HAP-1 (cell line): ENCODE measurements around the gene ZNF653.
"Not testable (repeated sequence)": the region's sequence is repeated elsewhere in the genome, so short reads cannot be mapped to it uniquely, and the experiment has no call there.

Experiments
- DNase-seq, 2 experiments: peaks; one replicate each; pipeline ENCODE4 v3.0.0-alpha.2; 2016 to 2020; ENCODE audit warnings: low spot score in 2 of 2
- H3K27me3 ChIP-seq: fragments of 250-450 bp; sonication (Bioruptor Pico); 2 replicates; pipeline ENCODE4 v1.5.1; 2020; ENCODE audit warnings: low read depth, mild to moderate bottlenecking, moderate library complexity
- H3K36me3 ChIP-seq: fragments of 250-450 bp; sonication (Bioruptor Pico); replicated peaks from 2 replicates; pipeline ENCODE4 v1.5.1; 2020; ENCODE audit warnings: mild to moderate bottlenecking
- H3K4me1 ChIP-seq: fragments of 250-450 bp; sonication (Bioruptor Pico); 2 replicates; pipeline ENCODE4 v1.5.1; 2020; ENCODE audit warnings: mild to moderate bottlenecking
- H3K4me3 ChIP-seq: fragments of 250-450 bp; sonication (Bioruptor Pico); 2 replicates; pipeline ENCODE4 v1.5.1; 2020; ENCODE audit warnings: mild to moderate bottlenecking, moderate library complexity
- H3K9me3 ChIP-seq: fragments of 250-450 bp; sonication (Bioruptor Pico); 2 replicates; pipeline ENCODE4 v1.5.1; 2020; ENCODE audit warnings: mild to moderate bottlenecking, moderate library complexity
- in situ Hi-C: fragments of 300-500 bp; cut with MboI; formaldehyde crosslinking; loops from 3 replicates; pipeline ENCODE4 v1.14.3; 2020; ENCODE audit warnings: low sequenced_read_pairs, inconsistent platforms, mixed read lengths

The ZNF653 gene

DNA sequence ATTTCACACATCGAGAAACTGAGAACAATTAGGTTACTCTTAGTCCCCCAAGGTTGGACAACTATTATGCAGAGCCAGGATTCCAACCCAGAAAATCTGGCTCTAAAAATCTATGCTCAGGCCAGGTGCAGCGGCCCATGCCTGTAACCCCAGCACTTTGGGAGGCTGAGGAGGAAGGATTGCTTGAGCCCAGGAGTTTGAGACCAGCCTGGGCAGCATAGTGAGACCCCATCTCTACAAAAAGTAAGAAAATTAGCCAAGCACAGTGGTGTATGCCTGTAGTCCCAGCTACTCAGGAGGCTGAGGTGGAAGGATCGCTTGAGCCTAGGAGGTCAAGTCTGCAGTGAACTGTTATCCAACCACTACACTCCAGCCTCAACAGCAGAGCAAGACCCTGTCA lies 72.1 kb downstream of the ZNF653 start:
- H3K27me3 ChIP-seq, H3K9me3 ChIP-seq, H3K4me3 ChIP-seq, H3K4me1 ChIP-seq, DNase-seq, in situ Hi-C loops: not testable (repeated sequence)
- H3K36me3 ChIP-seq: peaks cover 24% of the 10 kb centered on the region
